B cell (primary cell): Measurements from ENCODE around the gene WEE1. TPM values are rescaled to one million over a fixed set of nuclear protein-coding genes. Genes with fewer than 3 reads are reported as not detected.

Experiments used
- ATAC-seq: fragments of 200-7000 bp; cut with Tn5 transposase; one replicate; pipeline ENCODE4 v1.10.0; 2021; ENCODE audit warnings: low read depth, mild to moderate bottlenecking, moderate number of reproducible peaks, moderate library complexity
- CTCF ChIA-PET: fragments of 350-600 bp; sonication (Branson Sonifier 250); formaldehyde crosslinking; loops from one replicate; lab custom pipeline; 2021; ENCODE audit warnings: antibody characterized with exemption, inconsistent platforms; lab: Charles Lee
- POLR2A ChIA-PET: fragments of 350-600 bp; sonication (Branson Sonifier 250); formaldehyde crosslinking; loops from one replicate; lab custom pipeline; 2021; ENCODE audit warnings: antibody characterized with exemption; lab: Charles Lee
- DNase-seq: peaks from one replicate; pipeline ENCODE4 v3.0.0; 2013
- H2AFZ ChIP-seq: 2 replicates; pipeline ENCODE4 v1.6.1; 2012; ENCODE audit warnings: mild to moderate bottlenecking, low read depth, low read length; ENCODE audit not compliant: insufficient read depth, poor library complexity, severe bottlenecking
- H3K27ac ChIP-seq, 2 donors: 1 replicate in 1 of 2; 2 replicates in 1 of 2; pipeline ENCODE4 v1.5.1; 2012 to 2013; ENCODE audit warnings: low read length in 2 of 2, mild to moderate bottlenecking in 2 of 2, moderate library complexity in 1 of 2
- H3K27me3 ChIP-seq, 4 experiments: fragments of 200-600 bp in 1 of 4; sonication (generic) in 1 of 4; replicated peaks in 1 of 4; 1 replicate in 2 of 4; 2 replicates in 2 of 4; pipeline versions ENCODE4 v1.6.1 to v1.7.0; 2013 to 2016; ENCODE audit warnings: low read length in 3 of 4, mild to moderate bottlenecking in 2 of 4, mixed read lengths in 1 of 4, moderate library complexity in 1 of 4; ENCODE audit not compliant: insufficient read depth in 4 of 4, control insufficient read depth in 3 of 4; ENCODE audit errors: control extremely low read depth in 1 of 4
- H3K36me3 ChIP-seq, 2 experiments: replicated peaks in 1 of 2; 1 replicate in 1 of 2; 2 replicates in 1 of 2; pipeline versions ENCODE4 v1.6.1 to v1.7.1; 2013; ENCODE audit warnings: low read length in 1 of 2; ENCODE audit not compliant: insufficient read depth in 2 of 2, control insufficient read depth in 1 of 2; ENCODE audit errors: control extremely low read depth in 1 of 2, extremely low read depth in 1 of 2
- H3K4me1 ChIP-seq, 2 donors: fragments of 200-600 bp in 1 of 2; sonication (generic) in 1 of 2; 1 replicate in 1 of 2; 2 replicates in 1 of 2; pipeline versions ENCODE4 v1.5.1 to v1.6.1; 2013 to 2017; ENCODE audit warnings: low read length in 2 of 2; ENCODE audit not compliant: control insufficient read depth in 2 of 2, insufficient read depth in 2 of 2
- H3K4me2 ChIP-seq: replicated peaks from 2 replicates; pipeline ENCODE3; 2012; ENCODE audit warnings: mild to moderate bottlenecking, low read depth, low read length; ENCODE audit not compliant: poor library complexity, severe bottlenecking
- H3K4me3 ChIP-seq, 5 experiments: fragments of 200-600 bp in 1 of 5; sonication (generic) in 1 of 5; 1 replicate in 3 of 5; 2 replicates in 2 of 5; pipeline versions ENCODE4 v1.5.1 to v1.7.0; 2011 to 2016; ENCODE audit warnings: low read length in 4 of 5, mild to moderate bottlenecking in 4 of 5, low read depth in 2 of 5, control low read depth in 1 of 5, moderate library complexity in 1 of 5; ENCODE audit not compliant: insufficient read depth in 1 of 5; ENCODE audit errors: control extremely low read depth in 1 of 5, extremely low read depth in 1 of 5
- H3K79me2 ChIP-seq: fragments of 200-600 bp; sonication (generic); one replicate; pipeline ENCODE4 v1.6.0; 2016; ENCODE audit warnings: low read length; ENCODE audit not compliant: control insufficient read depth, insufficient read depth
- H3K9ac ChIP-seq: fragments of 200-600 bp; sonication (generic); 2 replicates; pipeline ENCODE4 v1.6.1; 2017; ENCODE audit warnings: mild to moderate bottlenecking, low read length, moderate library complexity
- H3K9me3 ChIP-seq, 3 donors: one replicate each; pipeline versions ENCODE4 v1.6.1 to v1.7.1; 2013; ENCODE audit warnings: low read length in 2 of 3; ENCODE audit not compliant: control insufficient read depth in 2 of 3, insufficient read depth in 1 of 3; ENCODE audit errors: control extremely low read depth in 1 of 3
- H4K20me1 ChIP-seq: 2 replicates; pipeline ENCODE4 v1.6.0; 2012; ENCODE audit warnings: mild to moderate bottlenecking, low read length; ENCODE audit not compliant: insufficient read depth, control insufficient read depth, poor library complexity, severe bottlenecking
- H3K27ac Mint-ChIP-seq: one replicate; pipeline ENCODE4 v1.8.0; 2021; ENCODE audit warnings: mixed read lengths
- H3K27me3 Mint-ChIP-seq: one replicate; pipeline ENCODE4 v1.8.0; 2021; ENCODE audit warnings: mixed read lengths
- H3K4me1 Mint-ChIP-seq: one replicate; pipeline ENCODE4 v1.8.0; 2021; ENCODE audit warnings: mixed read lengths
- H3K4me3 Mint-ChIP-seq: one replicate; pipeline ENCODE4 v1.8.0; 2021; ENCODE audit warnings: mixed read lengths
- H3K9me3 Mint-ChIP-seq: one replicate; pipeline ENCODE4 v1.8.0; 2022; ENCODE audit warnings: mixed read lengths; ENCODE audit not compliant: insufficient read depth
- CTCF ChIP-seq: fragments of 200-600 bp; IDR thresholded peaks from one replicate; pipeline ENCODE4 v1.8.0; 2022; ENCODE audit warnings: antibody characterized with exemption, mild to moderate bottlenecking
- EZH2 ChIP-seq: IDR thresholded peaks from 2 replicates; pipeline ENCODE4 v1.6.1; 2012; ENCODE audit warnings: borderline replicate concordance, low read depth, mild to moderate bottlenecking, moderate library complexity, low read length; ENCODE audit not compliant: insufficient read depth, poor library complexity, severe bottlenecking
- WGBS: methylation state at CpG from one replicate; pipeline ENCODE4 v1.1.5; 2013; ENCODE audit warnings: missing lambda C conversion rate; ENCODE audit not compliant: insufficient coverage; 5-methylcytosine and 5-hydroxymethylcytosine counted together
- intact Hi-C: fragments of 100-400 bp; cut with micrococcal nuclease; formaldehyde crosslinking; loops from one replicate; pipeline ENCODE4 v1.10.0; 2022
- polyA minus RNA-seq: library from RNA; depleted of rRNA, polyadenylated mRNA; stranded (reverse); fragments of >200 nt; gene quantifications from 2 replicates; pipeline ENCODE4 v1.2.3, GENCODE V29; 2012
- polyA plus RNA-seq: library from polyadenylated mRNA; depleted of rRNA; stranded (reverse); fragments of >200 nt; gene quantifications from 2 replicates; pipeline ENCODE4 v1.2.3, GENCODE V29; 2012
- total RNA-seq, 2 donors: library from RNA; stranded (reverse); fragments of 120-200 nt in 1 of 2; gene quantifications; 1 replicate in 1 of 2; 2 replicates in 1 of 2; pipeline versions ENCODE4 v1.2.3 to v1.2.4, GENCODE V29; 2013 to 2022

Gene WEE1
- total RNA-seq, result 31.2 and 31.3 TPM in 2 replicates
- total RNA-seq (2013), result 37.2 TPM
- polyA plus RNA-seq, result 11.7 and 14.7 TPM in 2 replicates
- polyA minus RNA-seq, result 14.0 and 27.0 TPM in 2 replicates

DNA sequence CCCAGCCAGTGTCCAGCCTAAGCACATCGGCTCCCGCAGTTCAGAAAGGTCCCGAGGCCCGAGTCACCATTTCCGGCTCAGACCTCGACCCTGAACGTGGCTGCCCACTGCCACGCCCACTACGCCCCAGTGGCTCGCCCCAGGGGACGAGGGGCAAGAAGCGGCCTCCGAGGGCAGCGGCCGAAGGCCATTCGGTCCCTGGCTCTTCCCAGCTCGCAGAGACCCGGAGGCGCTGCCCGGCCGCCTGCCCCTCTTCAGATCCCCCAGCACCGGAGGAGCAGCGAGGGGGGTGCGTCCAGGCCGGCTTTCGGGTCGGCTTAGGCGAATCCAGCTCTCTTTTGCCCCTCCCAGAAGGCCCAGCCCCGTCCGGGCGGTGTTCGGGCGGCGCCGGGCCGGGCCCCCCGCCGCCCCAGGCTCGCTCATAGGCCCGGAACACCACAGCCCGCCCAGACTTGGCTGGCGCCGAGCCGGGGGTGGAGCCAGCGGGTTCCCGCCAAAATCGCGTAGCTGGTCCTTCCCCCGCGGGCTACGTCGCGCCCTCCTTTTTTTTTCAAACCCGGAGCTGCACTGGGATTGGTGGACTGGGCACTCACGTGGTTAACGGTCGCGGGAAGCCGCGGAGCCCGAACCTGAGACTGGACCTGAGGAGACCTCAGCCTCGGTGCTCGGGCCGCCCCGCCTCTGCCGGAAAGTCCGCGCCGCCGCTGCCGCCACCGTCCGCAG, at the start of gene WEE1:
WEE1 (plus strand) TSS at position 619 of the 723 bp plus-strand sequence. CDS start 264 bp downstream, outside the sequence.
- H3K27ac Mint-ChIP-seq, result peak within 1 kb of the TSS; percentile 94
- Histone ChIP-seq H3K4me1 (peaks cover 51 to 55% of the 10 kb centered on the region in 2 donors), H3K4me2 (peak within 1 kb of the TSS; percentile 93), H3K27ac (peak within 1 kb of the TSS; percentile 83 to 89), H2AFZ (peak within 1 kb of the TSS; percentile 91), H4K20me1 (no peaks in the 10 kb centered on the region), H3K4me3 (peak within 1 kb of the TSS; percentile 52 to 96 (median 90)), H3K9ac (peak within 1 kb of the TSS; percentile 86), H3K79me2 (peaks cover 30% of the 10 kb centered on the region), H3K36me3 (peaks cover 4 to 14% of the 10 kb centered on the region in 2 experiments), H3K9me3 (no peaks in the 10 kb centered on the region), H3K27me3 (no peaks in the 10 kb centered on the region)
- POLR2A ChIA-PET, result interaction anchor here (0.6 to 2.3 kb wide), 11 partner anchors 28 to 186 kb away, joined by 3 to 12 read pairs (median 5); partner anchors contain the start of genes SWAP70 and ZNF143
- ATAC-seq, result peak; percentile 87
- no peaks in the 10 kb centered on the region for H3K27me3 Mint-ChIP-seq
- TF ChIP-seq CTCF (no peak), EZH2 (no peak)
- WGBS, result 1% methylated on average over 73 of the region's 73 CpGs
- peak; percentile 97 for DNase-seq
- H3K4me3 Mint-ChIP-seq, result peak within 1 kb of the TSS; percentile 97
- no peaks in the 10 kb centered on the region for H3K9me3 Mint-ChIP-seq
- intact Hi-C loops, result loop anchor here (1.0 to 10.0 kb wide), 8 partner anchors 28 to 1284 kb away; partner anchors contain the start of genes ADM, SWAP70 and ZBED5
- H3K4me1 Mint-ChIP-seq, result peaks cover 64% of the 10 kb centered on the region
- CTCF ChIA-PET, result interaction anchor here (0.8 to 5.7 kb wide), 15 partner anchors 11 to 734 kb away, joined by 3 to 55 read pairs (median 5); no protein-coding TSS in a partner anchor

DNA sequence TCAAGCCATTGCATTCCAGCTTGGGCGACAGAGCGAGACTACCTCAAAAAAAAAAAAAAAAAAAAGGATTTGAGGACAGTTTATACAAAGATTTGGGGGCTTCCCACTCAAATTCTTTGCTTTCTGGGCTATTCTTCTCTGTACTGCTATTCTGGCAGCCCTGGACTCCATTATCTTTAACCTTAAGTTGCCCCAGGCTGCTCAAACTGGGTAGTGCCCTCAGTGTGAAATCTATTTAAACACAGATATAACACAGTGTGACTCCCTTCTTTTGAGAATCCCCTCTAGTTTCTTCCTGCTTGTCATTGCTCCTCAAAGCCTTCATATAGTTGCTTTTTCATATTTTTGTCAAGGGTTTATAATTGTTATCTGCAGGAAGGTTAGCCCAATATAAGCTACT, 49.5 kb upstream of the WEE1 start:
- H2AFZ ChIP-seq, result no peak overlapping the region
- no peaks in the 10 kb centered on the region for H3K27me3 ChIP-seq
- DNase-seq, result no peak
- 90% methylated on average over 2 of the region's 2 CpGs for WGBS
- ATAC-seq, result no peak
- no peaks in the 10 kb centered on the region for H3K4me1 ChIP-seq
- H3K27me3 Mint-ChIP-seq, result no peaks in the 10 kb centered on the region
- H3K4me2 ChIP-seq, result no peak overlapping the region
- H3K4me3 ChIP-seq, result no peak overlapping the region
- no peaks in the 10 kb centered on the region for H4K20me1 ChIP-seq
- intact Hi-C loops, result no loop called here
- ChIA-PET CTCF (interaction anchor here (2.3 kb wide), 1 partner anchor 11 kb away, joined by 13 read pairs; no protein-coding TSS in a partner anchor), POLR2A (no interaction called here)
- TF ChIP-seq CTCF (no peak), EZH2 (no peak)
- H3K27ac Mint-ChIP-seq, result no peak overlapping the region
- no peaks in the 10 kb centered on the region for H3K9me3 ChIP-seq
- H3K36me3 ChIP-seq, result peaks cover 7 to 28% of the 10 kb centered on the region in 2 experiments
- H3K4me1 Mint-ChIP-seq, result no peaks in the 10 kb centered on the region
- H3K79me2 ChIP-seq, result no peaks in the 10 kb centered on the region
- no peak overlapping the region for H3K4me3 Mint-ChIP-seq
- H3K9me3 Mint-ChIP-seq, result no peaks in the 10 kb centered on the region
- H3K27ac ChIP-seq, result no peak overlapping the region
- no peak overlapping the region for H3K9ac ChIP-seq
